Activated CD4-positive, alpha-beta T cell treated with anti-CD3 and anti-CD28 coated beads, Interleukin-2, amount 50 U/mL, for 24 hours (primary cell): ENCODE results near the gene OR10AD1.
A peak's percentile ranks its signal among the peaks of the same experiment; 100 is the strongest.
"Not testable (repeated sequence)": the region's sequence is repeated elsewhere in the genome, so short reads cannot be mapped to it uniquely, and the experiment has no call there.

Experiments
- DNase-seq, 2 donors: peaks; one replicate each; pipeline ENCODE4 v3.0.0-alpha.2; 2020; ENCODE audit warnings: low read depth in 1 of 2, low spot score in 1 of 2

OR10AD1 gene

GRCh38 chr12:48163150-48163747 is 39.8 kb downstream of the OR10AD1 start:
- no peak for DNase-seq

DNA sequence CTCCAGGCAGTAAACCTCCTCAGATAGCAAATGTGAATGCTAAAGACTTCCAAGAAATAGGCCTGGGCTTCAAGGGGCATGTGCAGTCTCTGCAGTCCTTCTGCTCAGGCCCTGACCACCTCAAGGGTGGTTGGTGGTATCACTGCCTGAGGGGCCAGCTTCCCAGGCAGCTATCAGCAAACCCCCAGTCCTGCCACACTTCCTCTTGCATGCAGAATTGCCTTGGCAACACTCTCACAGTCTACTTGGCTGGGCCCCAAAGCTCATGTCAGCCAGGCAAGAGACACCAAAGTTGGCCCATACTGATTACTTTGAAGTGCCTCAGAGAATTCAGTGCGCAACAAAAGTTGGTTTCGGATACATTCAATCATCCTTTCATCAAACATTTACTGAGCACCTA is 42.3 kb downstream of the OR10AD1 start:
- no peak for DNase-seq

- DNase-seq, result no peak
Observed at GRCh38 chr12:48160046-48160445, 43.0 kb downstream of the OR10AD1 start.

- no peak for DNase-seq
Observed at GRCh38 chr12:48157889-48158370, 45.2 kb downstream of the OR10AD1 start.

DNA sequence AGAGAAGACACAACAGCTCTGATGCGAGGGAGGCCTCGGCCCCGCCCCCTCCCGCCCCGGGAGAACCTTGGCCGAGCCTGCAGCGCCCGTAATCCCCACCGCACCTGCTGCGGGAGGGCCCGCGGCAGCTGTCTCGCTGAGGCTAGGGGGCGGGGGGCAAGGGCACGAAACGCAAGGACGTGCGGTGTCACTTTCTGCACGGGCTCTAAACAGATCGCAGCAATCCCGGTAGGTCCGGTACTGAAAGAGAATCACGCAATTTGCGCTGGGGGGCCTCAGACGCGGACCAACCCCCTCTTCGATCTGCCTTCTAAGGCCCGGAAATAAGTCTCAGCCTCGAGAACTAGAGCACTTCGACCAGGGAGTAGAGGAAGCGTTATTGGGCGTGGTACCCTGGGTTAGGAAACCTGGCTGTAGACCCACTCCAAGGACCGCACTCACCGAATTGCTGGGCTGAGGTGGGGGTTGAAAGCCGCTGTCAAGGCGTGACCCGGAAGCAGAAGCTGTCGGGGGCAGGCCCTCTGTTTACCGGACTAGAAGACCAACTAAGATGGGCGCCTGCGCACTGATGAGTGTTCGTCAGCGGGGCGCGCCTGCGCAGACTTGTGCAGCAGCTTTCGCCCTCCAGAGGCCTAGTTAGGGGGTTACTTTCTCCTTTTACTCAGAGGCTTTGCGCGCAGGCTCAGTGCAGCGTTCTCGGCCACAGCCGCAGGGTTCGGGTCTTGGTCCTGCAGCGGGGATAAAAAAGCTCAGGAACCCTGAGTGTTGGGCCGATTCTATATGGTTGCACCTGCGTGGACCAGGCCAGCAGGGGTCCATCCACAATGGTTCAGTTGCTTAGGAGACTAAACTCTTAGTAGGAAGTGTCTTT is 45.8 kb downstream of the OR10AD1 start, which contains the start of gene ASB8:
Gene ASB8 (minus strand): TSS at position 498 of the 871 bp plus-strand sequence. CDS start 4,019 bp downstream, outside the sequence.
- peak; percentile 97 to 99 for DNase-seq

GRCh38 chr12:48156652-48157017 is 46.5 kb downstream of the OR10AD1 start:
- DNase-seq, result no peak

GRCh38 chr12:48155786-48156185 is 47.3 kb downstream of the OR10AD1 start:
- DNase-seq, result not testable (repeated sequence)
